Astrocyte (in vitro differentiated cells and primary cell): ENCODE data around the gene LRP1B. TPM values are rescaled to one million over a fixed set of nuclear protein-coding genes. Genes with fewer than 3 reads are reported as not detected.

Source experiments
- DNase-seq: peaks from one replicate; pipeline ENCODE4 v3.0.0-alpha.2; 2010; ENCODE audit warnings: low read depth
- FAIRE-seq: peaks from 2 replicates; lab custom pipeline; 2011; peaks lifted over from hg19 to GRCh38; lab: Jason Lieb, UNC
- H2AFZ ChIP-seq: 2 replicates; pipeline ENCODE4 v1.6.0; 2012; ENCODE audit warnings: low read depth, low read length, inconsistent platforms
- H3K27ac ChIP-seq: 2 replicates; pipeline ENCODE4 v1.5.1; 2011; ENCODE audit warnings: low read depth, low read length, inconsistent platforms
- H3K27me3 ChIP-seq: 2 replicates; pipeline ENCODE4 v1.6.0; 2011; ENCODE audit warnings: low read length, inconsistent platforms; ENCODE audit not compliant: insufficient read depth
- H3K36me3 ChIP-seq: 2 replicates; pipeline ENCODE4 v1.5.1; 2011; ENCODE audit warnings: low read length, inconsistent platforms; ENCODE audit not compliant: insufficient read depth
- H3K4me1 ChIP-seq: 2 replicates; pipeline ENCODE4 v1.5.1; 2011; ENCODE audit warnings: low read length, inconsistent platforms; ENCODE audit not compliant: insufficient read depth
- H3K4me2 ChIP-seq: 2 replicates; pipeline ENCODE4 v1.6.0; 2012; ENCODE audit warnings: low read length, inconsistent platforms
- H3K4me3 ChIP-seq: 2 replicates; pipeline ENCODE4 v1.5.1; 2011; ENCODE audit warnings: low read depth, mild to moderate bottlenecking, low read length, inconsistent platforms; ENCODE audit not compliant: insufficient read depth
- H3K79me2 ChIP-seq: 2 replicates; pipeline ENCODE4 v1.6.0; 2012; ENCODE audit warnings: mild to moderate bottlenecking, low read length, inconsistent platforms; ENCODE audit not compliant: insufficient read depth
- H3K9ac ChIP-seq: 2 replicates; pipeline ENCODE4 v1.6.0; 2012; ENCODE audit warnings: mild to moderate bottlenecking, low read length, inconsistent platforms
- H3K9me3 ChIP-seq: 2 replicates; pipeline ENCODE4 v1.5.1; 2012; ENCODE audit warnings: low read depth, mild to moderate bottlenecking, low read length, inconsistent platforms; ENCODE audit not compliant: insufficient read depth
- H4K20me1 ChIP-seq: 2 replicates; pipeline ENCODE4 v1.6.0; 2012; ENCODE audit warnings: low read length, inconsistent platforms; ENCODE audit not compliant: insufficient read depth
- H3K27ac Mint-ChIP-seq: one replicate; pipeline ENCODE4 v1.8.0; 2021; ENCODE audit warnings: mild to moderate bottlenecking, mixed read lengths; ENCODE audit not compliant: unreplicated experiment
- H3K27me3 Mint-ChIP-seq: one replicate; pipeline ENCODE4 v1.8.0; 2021; ENCODE audit warnings: low read depth, mixed read lengths; ENCODE audit not compliant: unreplicated experiment
- H3K36me3 Mint-ChIP-seq: one replicate; pipeline ENCODE4 v1.8.0; 2021; ENCODE audit warnings: low read depth, mixed read lengths; ENCODE audit not compliant: unreplicated experiment
- H3K4me1 Mint-ChIP-seq: one replicate; pipeline ENCODE4 v1.8.0; 2021; ENCODE audit warnings: low read depth, mixed read lengths; ENCODE audit not compliant: unreplicated experiment
- H3K4me3 Mint-ChIP-seq: one replicate; pipeline ENCODE4 v1.8.0; 2021; ENCODE audit warnings: mild to moderate bottlenecking, moderate library complexity, mixed read lengths; ENCODE audit not compliant: unreplicated experiment
- H3K9me3 Mint-ChIP-seq: one replicate; pipeline ENCODE4 v1.8.0; 2021; ENCODE audit warnings: mild to moderate bottlenecking, mixed read lengths; ENCODE audit not compliant: unreplicated experiment
- CTCF ChIP-seq: IDR thresholded peaks from 2 replicates; pipeline ENCODE4 v1.5.1; 2011; ENCODE audit warnings: low read depth, mild to moderate bottlenecking, inconsistent platforms, low read length, moderate library complexity; ENCODE audit not compliant: insufficient read depth
- EZH2 ChIP-seq: IDR thresholded peaks from 2 replicates; pipeline ENCODE4 v1.6.1; 2012; ENCODE audit warnings: mild to moderate bottlenecking, low read length, inconsistent platforms; ENCODE audit not compliant: insufficient read depth
- total RNA-seq: library from RNA; stranded (reverse); gene quantifications from 2 replicates; pipeline ENCODE4 v1.2.1, GENCODE V29; 2021

The LRP1B gene
- total RNA-seq, 1 donor from 2014 or later, result 1.5 TPM

- DNase-seq, result no peak
- Mint-ChIP-seq H3K4me3 (no peak overlapping the region), H3K27me3 (no peaks in the 10 kb centered on the region), H3K4me1 (no peaks in the 10 kb centered on the region), H3K27ac (no peak overlapping the region), H3K36me3 (no peaks in the 10 kb centered on the region), H3K9me3 (no peaks in the 10 kb centered on the region)
- FAIRE-seq, result no peak
- Histone ChIP-seq H3K9me3 (no peaks in the 10 kb centered on the region), H4K20me1 (no peaks in the 10 kb centered on the region), H2AFZ (no peak overlapping the region), H3K4me1 (no peaks in the 10 kb centered on the region), H3K9ac (no peak overlapping the region), H3K36me3 (no peaks in the 10 kb centered on the region), H3K27me3 (no peaks in the 10 kb centered on the region), H3K27ac (no peak overlapping the region), H3K4me3 (no peak overlapping the region), H3K79me2 (no peaks in the 10 kb centered on the region), H3K4me2 (no peak overlapping the region)
- TF ChIP-seq EZH2, result no peak
- TF ChIP-seq CTCF, result no peak
These were observed 1265.0 kb downstream of the LRP1B start for GRCh38 chr2:140865837-140866236.

GRCh38 chr2:140863713-140864112, 1267.1 kb downstream of the LRP1B start:
- H3K79me2 ChIP-seq, result no peaks in the 10 kb centered on the region
- no peaks in the 10 kb centered on the region for H3K9me3 Mint-ChIP-seq
- H3K4me3 ChIP-seq, result no peak overlapping the region
- H3K27ac ChIP-seq, result no peak overlapping the region
- H4K20me1 ChIP-seq, result no peaks in the 10 kb centered on the region
- H3K27me3 ChIP-seq, result no peaks in the 10 kb centered on the region
- no peaks in the 10 kb centered on the region for H3K27me3 Mint-ChIP-seq
- FAIRE-seq (peak; percentile 88), DNase-seq (peak; percentile 41)
- H3K4me3 Mint-ChIP-seq, result no peak overlapping the region
- H3K27ac Mint-ChIP-seq, result no peak overlapping the region
- no peaks in the 10 kb centered on the region for H3K4me1 Mint-ChIP-seq
- no peaks in the 10 kb centered on the region for H3K4me1 ChIP-seq
- no peaks in the 10 kb centered on the region for H3K36me3 Mint-ChIP-seq
- H3K4me2 ChIP-seq, result no peak overlapping the region
- H3K36me3 ChIP-seq, result no peaks in the 10 kb centered on the region
- no peaks in the 10 kb centered on the region for H3K9me3 ChIP-seq
- TF ChIP-seq EZH2 (no peak), CTCF (peak; percentile 56)
- H2AFZ ChIP-seq, result no peak overlapping the region
- no peak overlapping the region for H3K9ac ChIP-seq

DNA sequence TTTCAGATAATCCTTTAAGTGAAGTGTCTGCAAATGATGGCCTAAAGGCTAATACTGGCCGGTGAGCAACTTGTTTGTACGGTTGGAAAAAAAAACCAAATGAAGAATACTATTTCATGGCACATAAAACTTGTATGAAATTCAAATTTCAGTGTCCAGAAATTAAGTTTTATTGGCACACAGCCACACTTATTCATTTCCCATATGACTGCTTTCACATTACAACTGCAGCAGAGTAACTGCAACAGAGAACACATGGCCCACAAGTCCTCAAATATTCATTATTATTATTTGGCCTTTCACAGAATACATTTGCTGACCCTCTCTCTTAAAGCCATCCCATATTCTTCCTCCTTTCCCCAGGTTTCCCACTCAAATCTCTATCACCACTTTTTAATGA, 1268.6 kb downstream of the LRP1B start:
- Histone ChIP-seq H4K20me1 (no peaks in the 10 kb centered on the region), H3K4me1 (no peaks in the 10 kb centered on the region), H2AFZ (no peak overlapping the region), H3K9ac (no peak overlapping the region), H3K4me3 (no peak overlapping the region), H3K79me2 (no peaks in the 10 kb centered on the region), H3K9me3 (no peaks in the 10 kb centered on the region), H3K36me3 (no peaks in the 10 kb centered on the region), H3K4me2 (no peak overlapping the region), H3K27me3 (no peaks in the 10 kb centered on the region), H3K27ac (no peak overlapping the region)
- no peak overlapping the region for H3K27ac Mint-ChIP-seq
- no peak overlapping the region for H3K4me3 Mint-ChIP-seq
- TF ChIP-seq EZH2 (no peak), CTCF (no peak)
- H3K4me1 Mint-ChIP-seq, result no peaks in the 10 kb centered on the region
- FAIRE-seq (no peak), DNase-seq (no peak)
- no peaks in the 10 kb centered on the region for H3K36me3 Mint-ChIP-seq
- H3K27me3 Mint-ChIP-seq, result no peaks in the 10 kb centered on the region
- H3K9me3 Mint-ChIP-seq, result no peaks in the 10 kb centered on the region
